B cell (primary cell): Measurements from ENCODE around the gene NAGLU. TPM values are rescaled to one million over a fixed set of nuclear protein-coding genes. Genes with fewer than 3 reads are reported as not detected.
A peak's percentile ranks its signal among the peaks of the same experiment; 100 is the strongest.

Experiments
- ATAC-seq: fragments of 200-7000 bp; cut with Tn5 transposase; one replicate; pipeline ENCODE4 v1.10.0; 2021; ENCODE audit warnings: low read depth, mild to moderate bottlenecking, moderate number of reproducible peaks, moderate library complexity
- CTCF ChIA-PET: fragments of 350-600 bp; sonication (Branson Sonifier 250); formaldehyde crosslinking; loops from one replicate; lab custom pipeline; 2021; ENCODE audit warnings: antibody characterized with exemption, inconsistent platforms; lab: Charles Lee
- POLR2A ChIA-PET: fragments of 350-600 bp; sonication (Branson Sonifier 250); formaldehyde crosslinking; loops from one replicate; lab custom pipeline; 2021; ENCODE audit warnings: antibody characterized with exemption; lab: Charles Lee
- DNase-seq: peaks from one replicate; pipeline ENCODE4 v3.0.0; 2013
- H2AFZ ChIP-seq: 2 replicates; pipeline ENCODE4 v1.6.1; 2012; ENCODE audit warnings: mild to moderate bottlenecking, low read depth, low read length; ENCODE audit not compliant: insufficient read depth, poor library complexity, severe bottlenecking
- H3K27ac ChIP-seq, 2 donors: 1 replicate in 1 of 2; 2 replicates in 1 of 2; pipeline ENCODE4 v1.5.1; 2012 to 2013; ENCODE audit warnings: low read length in 2 of 2, mild to moderate bottlenecking in 2 of 2, moderate library complexity in 1 of 2
- H3K27me3 ChIP-seq, 4 experiments: fragments of 200-600 bp in 1 of 4; sonication (generic) in 1 of 4; replicated peaks in 1 of 4; 1 replicate in 2 of 4; 2 replicates in 2 of 4; pipeline versions ENCODE4 v1.6.1 to v1.7.0; 2013 to 2016; ENCODE audit warnings: low read length in 3 of 4, mild to moderate bottlenecking in 2 of 4, mixed read lengths in 1 of 4, moderate library complexity in 1 of 4; ENCODE audit not compliant: insufficient read depth in 4 of 4, control insufficient read depth in 3 of 4; ENCODE audit errors: control extremely low read depth in 1 of 4
- H3K36me3 ChIP-seq, 2 experiments: replicated peaks in 1 of 2; 1 replicate in 1 of 2; 2 replicates in 1 of 2; pipeline versions ENCODE4 v1.6.1 to v1.7.1; 2013; ENCODE audit warnings: low read length in 1 of 2; ENCODE audit not compliant: insufficient read depth in 2 of 2, control insufficient read depth in 1 of 2; ENCODE audit errors: control extremely low read depth in 1 of 2, extremely low read depth in 1 of 2
- H3K4me1 ChIP-seq, 2 donors: fragments of 200-600 bp in 1 of 2; sonication (generic) in 1 of 2; 1 replicate in 1 of 2; 2 replicates in 1 of 2; pipeline versions ENCODE4 v1.5.1 to v1.6.1; 2013 to 2017; ENCODE audit warnings: low read length in 2 of 2; ENCODE audit not compliant: control insufficient read depth in 2 of 2, insufficient read depth in 2 of 2
- H3K4me2 ChIP-seq: replicated peaks from 2 replicates; pipeline ENCODE3; 2012; ENCODE audit warnings: mild to moderate bottlenecking, low read depth, low read length; ENCODE audit not compliant: poor library complexity, severe bottlenecking
- H3K4me3 ChIP-seq, 5 experiments: fragments of 200-600 bp in 1 of 5; sonication (generic) in 1 of 5; 1 replicate in 3 of 5; 2 replicates in 2 of 5; pipeline versions ENCODE4 v1.5.1 to v1.7.0; 2011 to 2016; ENCODE audit warnings: low read length in 4 of 5, mild to moderate bottlenecking in 4 of 5, low read depth in 2 of 5, control low read depth in 1 of 5, moderate library complexity in 1 of 5; ENCODE audit not compliant: insufficient read depth in 1 of 5; ENCODE audit errors: control extremely low read depth in 1 of 5, extremely low read depth in 1 of 5
- H3K79me2 ChIP-seq: fragments of 200-600 bp; sonication (generic); one replicate; pipeline ENCODE4 v1.6.0; 2016; ENCODE audit warnings: low read length; ENCODE audit not compliant: control insufficient read depth, insufficient read depth
- H3K9ac ChIP-seq: fragments of 200-600 bp; sonication (generic); 2 replicates; pipeline ENCODE4 v1.6.1; 2017; ENCODE audit warnings: mild to moderate bottlenecking, low read length, moderate library complexity
- H3K9me3 ChIP-seq, 3 donors: one replicate each; pipeline versions ENCODE4 v1.6.1 to v1.7.1; 2013; ENCODE audit warnings: low read length in 2 of 3; ENCODE audit not compliant: control insufficient read depth in 2 of 3, insufficient read depth in 1 of 3; ENCODE audit errors: control extremely low read depth in 1 of 3
- H4K20me1 ChIP-seq: 2 replicates; pipeline ENCODE4 v1.6.0; 2012; ENCODE audit warnings: mild to moderate bottlenecking, low read length; ENCODE audit not compliant: insufficient read depth, control insufficient read depth, poor library complexity, severe bottlenecking
- H3K27ac Mint-ChIP-seq: one replicate; pipeline ENCODE4 v1.8.0; 2021; ENCODE audit warnings: mixed read lengths
- H3K27me3 Mint-ChIP-seq: one replicate; pipeline ENCODE4 v1.8.0; 2021; ENCODE audit warnings: mixed read lengths
- H3K4me1 Mint-ChIP-seq: one replicate; pipeline ENCODE4 v1.8.0; 2021; ENCODE audit warnings: mixed read lengths
- H3K4me3 Mint-ChIP-seq: one replicate; pipeline ENCODE4 v1.8.0; 2021; ENCODE audit warnings: mixed read lengths
- H3K9me3 Mint-ChIP-seq: one replicate; pipeline ENCODE4 v1.8.0; 2022; ENCODE audit warnings: mixed read lengths; ENCODE audit not compliant: insufficient read depth
- CTCF ChIP-seq: fragments of 200-600 bp; IDR thresholded peaks from one replicate; pipeline ENCODE4 v1.8.0; 2022; ENCODE audit warnings: antibody characterized with exemption, mild to moderate bottlenecking
- EZH2 ChIP-seq: IDR thresholded peaks from 2 replicates; pipeline ENCODE4 v1.6.1; 2012; ENCODE audit warnings: borderline replicate concordance, low read depth, mild to moderate bottlenecking, moderate library complexity, low read length; ENCODE audit not compliant: insufficient read depth, poor library complexity, severe bottlenecking
- WGBS: methylation state at CpG from one replicate; pipeline ENCODE4 v1.1.5; 2013; ENCODE audit warnings: missing lambda C conversion rate; ENCODE audit not compliant: insufficient coverage; 5-methylcytosine and 5-hydroxymethylcytosine counted together
- intact Hi-C: fragments of 100-400 bp; cut with micrococcal nuclease; formaldehyde crosslinking; loops from one replicate; pipeline ENCODE4 v1.10.0; 2022
- polyA plus RNA-seq: library from polyadenylated mRNA; depleted of rRNA; stranded (reverse); fragments of >200 nt; gene quantifications from 2 replicates; pipeline ENCODE4 v1.2.3, GENCODE V29; 2012
- total RNA-seq, 2 donors: library from RNA; stranded (reverse); fragments of 120-200 nt in 1 of 2; gene quantifications; 1 replicate in 1 of 2; 2 replicates in 1 of 2; pipeline versions ENCODE4 v1.2.3 to v1.2.4, GENCODE V29; 2013 to 2022

Gene NAGLU
- total and polyA plus RNA-seq, 2 donors (not counting 1 experiment from before 2014, with no cell fraction given) = 44.8 to 52.4 TPM

- H4K20me1 ChIP-seq = peaks cover 9% of the 10 kb centered on the region
- H3K79me2 ChIP-seq = peaks cover 8% of the 10 kb centered on the region
- H3K9me3 ChIP-seq = no peaks in the 10 kb centered on the region
- H3K4me3 ChIP-seq = no peak overlapping the region
- Mint-ChIP-seq H3K4me3 (no peak overlapping the region), H3K27me3 (no peaks in the 10 kb centered on the region), H3K27ac (no peak overlapping the region), H3K9me3 (no peaks in the 10 kb centered on the region), H3K4me1 (peaks cover 39% of the 10 kb centered on the region)
- peaks cover 7 to 47% of the 10 kb centered on the region in 2 experiments for H3K36me3 ChIP-seq
- POLR2A ChIA-PET = no interaction called here
- TF ChIP-seq EZH2 (no peak), CTCF (no peak)
- H3K9ac ChIP-seq = no peak overlapping the region
- no peak overlapping the region for H2AFZ ChIP-seq
- H3K4me2 ChIP-seq = no peak overlapping the region
- ATAC-seq (no peak), DNase-seq (no peak)
- WGBS = 92% methylated on average over 2 of the region's 3 CpGs
- intact Hi-C loops = loop anchor here (10.0 kb wide), 1 partner anchor 420 kb away; the partner anchor contains the start of gene RPL27
- H3K4me1 ChIP-seq = peaks cover 12 to 30% of the 10 kb centered on the region in 2 donors
- no peaks in the 10 kb centered on the region for H3K27me3 ChIP-seq
- CTCF ChIA-PET = interaction anchor here (1.4 kb wide), 1 partner anchor 26 kb away, joined by 4 read pairs; no protein-coding TSS in a partner anchor
- no peak overlapping the region for H3K27ac ChIP-seq
Measured at GRCh38 chr17:42574463-42574862, 38.4 kb downstream of the NAGLU start.

- Histone ChIP-seq H4K20me1 (peaks cover 15% of the 10 kb centered on the region), H2AFZ (peak overlapping the region; percentile 85), H3K9me3 (no peaks in the 10 kb centered on the region), H3K9ac (peak overlapping the region; percentile 70), H3K27me3 (no peaks in the 10 kb centered on the region), H3K4me3 (peak overlapping the region; percentile 47 to 77 (median 72)), H3K4me2 (peak overlapping the region; percentile 93), H3K27ac (peak overlapping the region; percentile 45 to 72), H3K36me3 (peaks cover 12 to 51% of the 10 kb centered on the region in 2 experiments), H3K79me2 (peaks cover 16% of the 10 kb centered on the region), H3K4me1 (peaks cover 12 to 30% of the 10 kb centered on the region in 2 donors)
- Mint-ChIP-seq H3K4me3 (peak overlapping the region; percentile 99), H3K27me3 (no peaks in the 10 kb centered on the region), H3K27ac (peak overlapping the region; percentile 76), H3K4me1 (peaks cover 42% of the 10 kb centered on the region), H3K9me3 (no peaks in the 10 kb centered on the region)
- ATAC-seq (no peak), DNase-seq (no peak)
- TF ChIP-seq EZH2 (no peak), CTCF (no peak)
- intact Hi-C loops = loop anchor here (1.0 to 10.0 kb wide), 6 partner anchors 10 to 418 kb away; partner anchors contain the start of genes COASY, MLX, NAGLU and RETREG3
- POLR2A ChIA-PET = interaction anchor here (0.6 to 2.7 kb wide), 10 partner anchors 10 to 256 kb away, joined by 3 to 19 read pairs (median 9); partner anchors contain the start of genes BECN1, MLX, NAGLU and PSME3
- CTCF ChIA-PET = interaction anchor here (0.9 to 4.3 kb wide), 18 partner anchors 10 to 421 kb away, joined by 3 to 72 read pairs (median 14); partner anchors contain the start of genes CCR10, MLX, PLEKHH3 and RAMP2
- WGBS = 12% methylated on average over 16 of the region's 18 CpGs
Measured at GRCh38 chr17:42577140-42577531, 41.1 kb downstream of the NAGLU start.
